DND-41 (cell line): ENCODE measurements around the gene SELENOF.
A peak's percentile ranks its signal among the peaks of the same experiment; 100 is the strongest.

Experiments
- ATAC-seq: fragments of 200-7000 bp; cut with Tn5 transposase; 3 replicates; pipeline ENCODE4 v1.9.1; 2021; ENCODE audit warnings: low read depth; ENCODE audit not compliant: insufficient read depth
- DNase-seq: peaks from one replicate; pipeline ENCODE4 v3.0.0-alpha.2; 2020
- H2AFZ ChIP-seq: 2 replicates; pipeline ENCODE4 v1.6.0; 2012; ENCODE audit warnings: low read depth, low read length
- H3K27ac ChIP-seq: 2 replicates; pipeline ENCODE4 v1.5.1; 2012; ENCODE audit warnings: low read length, inconsistent platforms
- H3K27me3 ChIP-seq: fragments of 200-600 bp; sonication (generic); 2 replicates; pipeline ENCODE4 v1.6.0; 2012; ENCODE audit warnings: low read length, mild to moderate bottlenecking, inconsistent platforms; ENCODE audit not compliant: insufficient read depth, poor library complexity
- H3K36me3 ChIP-seq: 2 replicates; pipeline ENCODE4 v1.5.1; 2012; ENCODE audit warnings: low read length, inconsistent platforms; ENCODE audit not compliant: insufficient read depth
- H3K4me1 ChIP-seq: 2 replicates; pipeline ENCODE4 v1.5.1; 2012; ENCODE audit warnings: mild to moderate bottlenecking, low read length; ENCODE audit not compliant: insufficient read depth
- H3K4me2 ChIP-seq: 2 replicates; pipeline ENCODE4 v1.6.0; 2012; ENCODE audit warnings: mild to moderate bottlenecking, moderate library complexity, low read length, inconsistent platforms; ENCODE audit not compliant: insufficient read depth
- H3K4me3 ChIP-seq, 2 experiments: fragments of 200-600 bp in 1 of 2; shearing (Covaris generic) in 1 of 2; 2 replicates each; pipeline ENCODE4 v1.5.1; 2012 to 2016; ENCODE audit warnings: inconsistent platforms in 2 of 2, low read length in 2 of 2, mild to moderate bottlenecking in 2 of 2, low read depth in 1 of 2, moderate library complexity in 1 of 2
- H3K79me2 ChIP-seq: 2 replicates; pipeline ENCODE4 v1.6.0; 2012; ENCODE audit warnings: low read length, inconsistent platforms; ENCODE audit not compliant: insufficient read depth
- H3K9ac ChIP-seq: 2 replicates; pipeline ENCODE4 v1.6.0; 2012; ENCODE audit warnings: low read depth, mild to moderate bottlenecking, inconsistent platforms, low read length, moderate library complexity
- H3K9me3 ChIP-seq: 2 replicates; pipeline ENCODE4 v1.5.1; 2012; ENCODE audit warnings: low read length, moderate library complexity, mild to moderate bottlenecking, inconsistent platforms; ENCODE audit not compliant: insufficient read depth, severe bottlenecking
- H4K20me1 ChIP-seq: 2 replicates; pipeline ENCODE4 v1.6.0; 2012; ENCODE audit warnings: low read length; ENCODE audit not compliant: insufficient read depth
- CTCF ChIP-seq: IDR thresholded peaks from 2 replicates; pipeline ENCODE4 v1.5.1; 2012; ENCODE audit warnings: borderline replicate concordance, low read length, moderate library complexity, mild to moderate bottlenecking; ENCODE audit not compliant: poor library complexity, severe bottlenecking; ENCODE audit errors: extremely low read depth
- EZH2 ChIP-seq: IDR thresholded peaks from 3 replicates; pipeline ENCODE4 v1.6.1; 2012; ENCODE audit warnings: borderline replicate concordance, low read depth, mild to moderate bottlenecking, moderate library complexity, low read length, inconsistent platforms; ENCODE audit not compliant: severe bottlenecking

Gene SELENOF

GRCh38 chr1:86924324-86924960, 10.5 kb upstream of the SELENOF start:
- H4K20me1 ChIP-seq, result no peaks in the 10 kb centered on the region; the same call in 1 of the 2 replicates
- peaks cover 7% of the 10 kb centered on the region for H3K36me3 ChIP-seq
- H3K27me3 ChIP-seq, result no peaks in the 10 kb centered on the region
- H3K27ac ChIP-seq, result no peak overlapping the region
- peaks cover 88% of the 10 kb centered on the region for H3K79me2 ChIP-seq
- no peak overlapping the region for H3K4me2 ChIP-seq
- H3K4me3 ChIP-seq, result no peak overlapping the region
- ATAC-seq (no peak), DNase-seq (no peak)
- no peaks in the 10 kb centered on the region for H3K4me1 ChIP-seq
- H3K9me3 ChIP-seq, result peaks cover 44% of the 10 kb centered on the region
- no peak overlapping the region for H2AFZ ChIP-seq
- no peak overlapping the region for H3K9ac ChIP-seq
- TF ChIP-seq CTCF (no peak), EZH2 (no peak)

DNA sequence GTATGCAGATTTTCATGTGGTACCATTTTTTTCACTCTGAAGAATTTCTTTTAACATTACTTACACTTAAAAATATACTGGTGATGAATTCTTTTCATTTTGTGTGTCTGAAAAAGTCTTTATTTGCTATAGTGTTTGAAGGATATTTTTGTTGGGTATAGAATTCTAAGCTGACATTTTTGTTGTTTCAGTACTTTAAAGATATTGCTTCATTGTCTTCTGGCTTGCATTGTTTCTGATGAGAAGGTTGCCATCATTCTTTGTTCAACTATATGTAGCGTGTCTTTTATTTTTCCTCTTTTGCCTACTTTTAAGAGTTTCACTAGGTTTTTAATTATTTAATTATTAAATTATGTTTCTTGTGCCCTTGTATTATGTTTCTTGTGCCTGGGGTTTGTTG, 8.5 kb upstream of the SELENOF start:
- Histone ChIP-seq H3K27ac (no peak overlapping the region), H3K27me3 (no peaks in the 10 kb centered on the region), H3K9ac (no peak overlapping the region), H3K4me1 (0 out of 2 replicates have a peak, but pooled peaks cover 3% of the 10 kb centered on the region), H3K36me3 (peaks cover 7% of the 10 kb centered on the region), H3K4me2 (no peak overlapping the region), H2AFZ (no peak overlapping the region), H4K20me1 (no peaks in the 10 kb centered on the region; the same call in 1 of the 2 replicates), H3K9me3 (peaks cover 44% of the 10 kb centered on the region), H3K79me2 (peaks cover 91% of the 10 kb centered on the region), H3K4me3 (no peak overlapping the region)
- ATAC-seq, result no peak
- DNase-seq, result no peak
- TF ChIP-seq EZH2 (no peak), CTCF (no peak)

- no peak for ATAC-seq
- H4K20me1 ChIP-seq, result peaks cover 18% of the 10 kb centered on the region
- DNase-seq, result no peak
- H3K36me3 ChIP-seq, result no peaks in the 10 kb centered on the region; the same call in none of the 2 replicates
- peak overlapping the region; percentile 95 for H3K4me2 ChIP-seq
- no peaks in the 10 kb centered on the region for H3K27me3 ChIP-seq
- peak overlapping the region in 1 of 2 experiments; percentile 65; a peak in 1 of 4 replicates for H3K4me3 ChIP-seq
- peaks cover 35% of the 10 kb centered on the region for H3K4me1 ChIP-seq
- H3K9me3 ChIP-seq, result peaks cover 7% of the 10 kb centered on the region
- H3K27ac ChIP-seq, result no peak overlapping the region
- TF ChIP-seq EZH2, result no peak
- TF ChIP-seq CTCF, result no peak
- no peak overlapping the region for H2AFZ ChIP-seq
- H3K79me2 ChIP-seq, result peaks cover 91% of the 10 kb centered on the region
- H3K9ac ChIP-seq, result no peak overlapping the region
Observed at GRCh38 chr1:86916752-86917151, 2.8 kb upstream of the SELENOF start.

GRCh38 chr1:86915737-86916235, 1.9 kb upstream of the SELENOF start:
- no peak for ATAC-seq
- no peak for TF ChIP-seq EZH2
- TF ChIP-seq CTCF, result no peak

More at GRCh38 chr1:86915737-86916235, 1.9 kb upstream of the SELENOF start:
- Histone ChIP-seq H3K79me2 (peaks cover 91% of the 10 kb centered on the region), H3K27ac (peak overlapping the region; percentile 87), H3K4me1 (peaks cover 43% of the 10 kb centered on the region), H2AFZ (peak overlapping the region; percentile 94), H3K27me3 (no peaks in the 10 kb centered on the region), H4K20me1 (peaks cover 27% of the 10 kb centered on the region), H3K4me2 (peak overlapping the region; percentile 95), H3K4me3 (peak overlapping the region; percentile 65 to 89), H3K9me3 (no peaks in the 10 kb centered on the region), H3K36me3 (peaks cover 3% of the 10 kb centered on the region), H3K9ac (peak overlapping the region; percentile 86)
- no peak for DNase-seq
